ENCODE results near the gene ABHD18.
"Not testable (repeated sequence)": the region's sequence is repeated elsewhere in the genome, so short reads cannot be mapped to it uniquely, and the experiment has no call there.

The ABHD18 gene

DNA sequence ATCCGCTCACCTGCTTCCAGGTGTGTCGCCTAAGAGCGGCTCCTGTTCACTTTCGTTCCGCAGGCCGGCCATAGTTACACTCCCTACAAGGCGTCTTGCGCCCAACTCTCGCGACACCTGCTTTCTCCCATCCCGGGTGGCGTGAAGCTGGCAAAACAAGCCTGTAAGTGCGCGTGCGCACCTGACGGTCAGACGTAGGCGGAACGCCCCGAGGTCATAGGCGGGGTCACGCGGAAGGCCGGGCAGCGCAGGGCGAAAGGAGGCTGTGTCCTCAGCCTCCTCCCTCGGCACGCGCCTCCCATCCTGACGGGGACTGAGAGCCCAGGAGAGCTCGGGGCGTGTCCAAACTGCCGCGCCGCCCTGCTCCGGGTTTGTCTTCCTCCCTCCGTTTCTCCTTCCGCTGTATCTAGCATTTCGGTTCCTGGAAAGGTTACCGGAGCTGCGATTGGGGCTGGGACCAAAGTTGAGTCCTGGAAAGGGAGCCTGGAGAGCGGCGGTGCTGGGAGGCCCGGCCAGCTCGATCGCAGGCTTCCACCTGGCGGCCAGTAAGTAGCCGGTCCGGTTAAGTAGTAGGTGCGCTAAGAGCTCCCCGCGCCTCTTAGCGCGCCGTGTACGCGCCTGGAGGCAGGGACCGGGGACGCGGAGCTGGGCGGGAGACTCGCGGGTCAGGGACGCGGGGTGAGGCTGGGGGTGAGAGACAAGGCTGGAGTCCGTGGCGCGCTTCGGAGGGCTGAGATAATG lies at the start of gene ABHD18, which contains the start of gene MFSD8:
Gene ABHD18 (plus strand): TSS at position 345 of the 741 bp plus-strand sequence. CDS start 17,550 bp downstream, outside the sequence.
Gene MFSD8 (minus strand): TSS at position 112 of the 741 bp plus-strand sequence. CDS start 40 bp downstream, at position 72.
- H3K4me1 Mint-ChIP-seq, result peaks cover 31% of the 10 kb centered on the region
- ATAC-seq, result peak; percentile 99
- H3K36me3 Mint-ChIP-seq, result no peaks in the 10 kb centered on the region
- peak within 1 kb of the TSS; percentile 82 for H3K4me3 Mint-ChIP-seq
- no peaks in the 10 kb centered on the region for H3K9me3 Mint-ChIP-seq
- H3K27ac Mint-ChIP-seq, result peak within 1 kb of the TSS; percentile 87
- H3K27me3 Mint-ChIP-seq, result no peaks in the 10 kb centered on the region

DNA sequence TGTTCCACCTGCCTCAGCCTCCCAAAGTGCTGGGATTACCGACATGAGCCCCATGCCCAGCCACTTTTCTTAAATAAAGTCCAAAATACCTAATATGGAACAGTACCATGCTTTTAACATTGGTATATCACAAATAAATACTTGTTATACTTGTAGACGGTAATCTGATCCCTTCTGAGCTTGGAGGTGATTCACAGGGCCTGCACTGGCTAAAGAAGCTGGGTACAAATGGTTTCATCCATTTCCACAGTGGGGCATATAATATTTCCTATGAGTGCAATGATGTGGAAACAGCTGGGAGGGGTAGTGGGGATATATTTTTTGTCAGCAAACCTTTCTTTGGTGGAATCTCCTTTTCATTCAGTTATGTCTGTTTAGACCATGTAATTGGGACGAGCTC lies 48.7 kb upstream of the ABHD18 start:
- Mint-ChIP-seq H3K4me3 (no peak overlapping the region), H3K36me3 (peaks cover 18% of the 10 kb centered on the region), H3K27me3 (no peaks in the 10 kb centered on the region), H3K27ac (no peak overlapping the region), H3K9me3 (no peaks in the 10 kb centered on the region), H3K4me1 (no peaks in the 10 kb centered on the region)
- ATAC-seq, result no peak

DNA sequence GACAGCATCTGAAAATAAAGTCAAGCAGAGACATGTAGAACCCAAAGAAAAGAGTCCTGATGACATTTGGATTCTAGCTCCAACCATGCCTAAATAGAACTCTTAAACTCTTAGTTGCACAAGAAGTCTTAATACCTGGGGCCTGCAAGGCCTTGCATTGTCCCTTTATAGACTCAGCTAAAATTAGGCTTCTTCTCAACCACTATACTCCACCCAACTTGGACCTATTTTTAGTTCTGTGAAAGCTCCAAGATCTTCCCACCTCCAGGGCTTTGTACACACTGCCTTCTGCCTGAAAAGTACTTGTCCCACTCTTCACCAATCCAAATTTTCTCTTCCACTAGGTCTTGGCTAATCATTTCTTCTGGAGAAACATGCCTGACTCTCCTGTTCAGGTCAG lies 48.1 kb upstream of the ABHD18 start:
- no peak for ATAC-seq
- H3K9me3 Mint-ChIP-seq, result no peaks in the 10 kb centered on the region
- no peaks in the 10 kb centered on the region for H3K27me3 Mint-ChIP-seq
- peaks cover 18% of the 10 kb centered on the region for H3K36me3 Mint-ChIP-seq
- H3K27ac Mint-ChIP-seq, result no peak overlapping the region
- no peak overlapping the region for H3K4me3 Mint-ChIP-seq
- no peaks in the 10 kb centered on the region for H3K4me1 Mint-ChIP-seq

DNA sequence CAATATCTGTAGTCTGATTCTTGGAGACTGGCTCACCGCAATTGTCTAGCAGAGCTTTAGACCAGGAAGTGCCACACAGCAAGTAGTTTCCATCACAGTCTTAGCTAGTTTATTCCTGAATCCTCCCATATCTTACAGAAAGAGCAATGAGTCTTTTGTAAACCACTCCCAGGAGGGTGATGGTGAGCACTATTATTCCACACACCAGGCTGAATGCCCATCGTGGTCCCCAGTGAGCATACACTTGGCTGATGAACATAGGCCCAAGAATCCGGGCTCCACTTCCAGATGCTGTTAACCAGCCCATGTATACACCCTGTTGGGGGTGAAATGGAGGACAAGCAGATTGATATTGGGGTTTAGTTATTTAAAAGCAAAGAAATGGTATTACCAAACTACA lies 44.7 kb upstream of the ABHD18 start:
- Mint-ChIP-seq H3K4me1 (no peaks in the 10 kb centered on the region), H3K36me3 (peaks cover 42% of the 10 kb centered on the region), H3K9me3 (no peaks in the 10 kb centered on the region), H3K27ac (no peak overlapping the region), H3K4me3 (no peak overlapping the region), H3K27me3 (no peaks in the 10 kb centered on the region)
- no peak for ATAC-seq

DNA sequence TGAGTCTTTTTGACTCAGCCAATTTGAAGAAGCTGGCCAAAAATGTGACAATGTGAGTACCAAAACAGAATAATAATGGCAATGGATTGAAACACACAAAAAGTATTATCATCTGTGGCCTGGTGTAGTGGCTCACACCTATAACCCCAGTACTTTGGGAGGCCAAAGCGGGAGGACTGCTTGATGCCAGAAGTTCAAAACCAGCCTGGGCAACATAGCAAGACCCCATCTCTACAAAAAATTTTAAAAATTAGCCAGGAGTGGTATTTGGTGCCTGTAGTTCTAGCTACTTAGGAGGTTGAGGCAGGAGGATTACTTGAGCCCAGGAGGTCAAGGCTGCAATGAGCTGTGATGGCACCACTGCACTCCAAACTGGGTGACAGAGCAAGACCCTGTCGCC lies 43.0 kb upstream of the ABHD18 start:
- Mint-ChIP-seq H3K27ac (no peak overlapping the region), H3K4me3 (no peak overlapping the region), H3K27me3 (no peaks in the 10 kb centered on the region), H3K4me1 (no peaks in the 10 kb centered on the region), H3K36me3 (peaks cover 55% of the 10 kb centered on the region), H3K9me3 (peaks cover 4% of the 10 kb centered on the region)
- no peak for ATAC-seq

DNA sequence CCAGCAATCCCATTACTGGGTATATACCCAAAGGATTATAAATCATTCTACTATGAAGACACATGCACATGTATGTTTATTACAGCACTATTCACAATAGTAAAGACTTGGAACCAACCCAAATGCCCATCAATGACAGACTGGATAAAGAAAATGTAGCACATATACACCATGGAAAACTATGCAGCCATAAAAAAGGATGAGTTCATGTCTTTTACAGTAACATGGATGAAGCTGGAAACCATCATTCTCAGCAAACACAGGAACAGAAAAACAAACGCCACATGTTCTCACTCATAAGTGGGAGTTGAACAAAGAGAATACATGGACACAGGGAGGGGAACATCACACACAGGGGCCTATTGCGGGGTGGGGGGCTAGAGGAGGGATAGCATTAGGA lies 39.5 kb upstream of the ABHD18 start:
- not testable (repeated sequence) for ATAC-seq, H3K4me3 Mint-ChIP-seq, H3K27me3 Mint-ChIP-seq, H3K4me1 Mint-ChIP-seq, H3K27ac Mint-ChIP-seq, H3K9me3 Mint-ChIP-seq
- peaks cover 62% of the 10 kb centered on the region for H3K36me3 Mint-ChIP-seq

DNA sequence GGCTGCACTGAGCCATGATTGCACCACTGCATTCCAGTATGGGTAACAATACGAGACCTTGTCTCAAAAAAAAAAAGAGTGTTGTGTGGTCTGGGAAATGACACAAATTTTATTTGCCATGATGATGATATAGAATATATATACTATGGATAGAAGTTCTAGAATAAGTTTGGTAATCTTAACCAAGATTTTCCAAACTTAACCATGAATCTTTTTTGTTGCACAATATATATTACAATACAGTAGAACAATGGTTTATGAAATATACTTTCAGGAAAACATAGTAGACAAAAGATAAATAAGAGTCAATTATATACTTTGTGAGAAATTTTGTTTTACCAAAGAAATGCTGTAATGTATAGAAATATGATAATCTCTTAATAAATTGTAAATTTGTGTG lies 35.0 kb upstream of the ABHD18 start:
- Mint-ChIP-seq H3K27ac (no peak overlapping the region), H3K36me3 (peaks cover 42% of the 10 kb centered on the region), H3K4me1 (no peaks in the 10 kb centered on the region), H3K27me3 (no peaks in the 10 kb centered on the region), H3K9me3 (peaks cover 4% of the 10 kb centered on the region), H3K4me3 (no peak overlapping the region)
- ATAC-seq, result no peak

DNA sequence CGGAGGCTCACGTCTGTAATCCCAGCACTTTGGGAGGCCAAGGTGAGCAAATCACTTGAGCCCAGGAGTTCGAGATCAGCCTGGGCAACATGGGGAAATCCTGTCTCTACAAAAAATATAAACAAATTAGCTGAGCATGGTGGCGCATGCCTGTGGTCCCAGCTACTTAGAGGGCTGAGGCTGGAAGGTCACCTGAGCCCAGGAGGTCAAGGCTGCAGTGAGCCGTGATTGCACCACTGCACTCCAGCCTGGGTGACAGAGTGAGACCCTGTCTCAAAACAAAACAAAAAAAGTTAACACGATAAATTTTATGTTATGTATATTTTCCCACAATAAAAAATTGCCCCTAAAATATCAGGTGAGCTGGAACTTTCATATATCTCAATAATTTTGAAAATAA lies 33.4 kb upstream of the ABHD18 start:
- H3K36me3 Mint-ChIP-seq, result peaks cover 30% of the 10 kb centered on the region
- not testable (repeated sequence) for H3K27me3 Mint-ChIP-seq, H3K4me1 Mint-ChIP-seq, H3K27ac Mint-ChIP-seq, ATAC-seq, H3K9me3 Mint-ChIP-seq, H3K4me3 Mint-ChIP-seq

DNA sequence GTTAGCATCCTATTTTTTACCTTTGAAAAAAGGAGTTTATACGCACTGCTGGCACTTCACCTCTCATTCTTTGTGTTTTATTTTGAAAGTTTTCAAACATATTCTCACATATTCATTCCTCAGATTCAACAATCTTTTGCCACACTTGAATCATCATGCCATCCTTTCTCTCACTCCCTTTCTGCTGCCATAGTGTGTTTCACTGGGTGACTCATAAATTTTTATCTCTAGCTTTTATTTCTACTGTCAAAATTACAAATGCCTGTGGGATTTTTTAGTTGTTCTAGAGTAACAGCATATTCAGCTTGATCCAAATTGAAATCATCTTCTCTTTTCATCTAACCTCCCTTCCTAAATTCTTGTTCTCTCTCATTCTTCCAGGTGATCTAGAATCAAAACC lies 28.2 kb upstream of the ABHD18 start:
- no peaks in the 10 kb centered on the region for H3K9me3 Mint-ChIP-seq
- peak overlapping the region; percentile 18 for H3K27ac Mint-ChIP-seq
- ATAC-seq, result no peak
- peaks cover 14% of the 10 kb centered on the region for H3K36me3 Mint-ChIP-seq
- no peaks in the 10 kb centered on the region for H3K27me3 Mint-ChIP-seq
- H3K4me1 Mint-ChIP-seq, result no peaks in the 10 kb centered on the region
- H3K4me3 Mint-ChIP-seq, result no peak overlapping the region

DNA sequence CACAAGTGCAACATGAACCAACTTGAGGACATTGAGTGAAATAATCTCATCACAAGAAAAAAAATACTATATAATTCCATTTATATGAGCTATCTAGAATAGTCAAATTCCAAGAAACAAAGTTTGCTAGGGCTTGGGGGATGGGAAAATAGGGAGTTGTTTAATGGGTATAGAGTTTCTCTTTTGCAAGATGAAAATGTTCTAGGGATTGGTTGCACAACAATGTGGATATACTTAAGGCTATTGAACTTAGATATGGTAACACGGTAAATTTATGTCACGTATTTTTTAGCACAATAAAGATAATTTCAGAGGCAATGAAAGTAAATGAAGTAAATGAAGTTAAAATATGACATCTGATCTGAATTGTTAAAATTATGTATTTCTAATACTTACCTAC lies 8.1 kb upstream of the ABHD18 start:
- H3K4me3 Mint-ChIP-seq, result no peak overlapping the region
- peaks cover 4% of the 10 kb centered on the region for H3K4me1 Mint-ChIP-seq
- no peak overlapping the region for H3K27ac Mint-ChIP-seq
- H3K9me3 Mint-ChIP-seq, result no peaks in the 10 kb centered on the region
- H3K36me3 Mint-ChIP-seq, result peaks cover 13% of the 10 kb centered on the region
- H3K27me3 Mint-ChIP-seq, result no peaks in the 10 kb centered on the region
- ATAC-seq, result no peak

DNA sequence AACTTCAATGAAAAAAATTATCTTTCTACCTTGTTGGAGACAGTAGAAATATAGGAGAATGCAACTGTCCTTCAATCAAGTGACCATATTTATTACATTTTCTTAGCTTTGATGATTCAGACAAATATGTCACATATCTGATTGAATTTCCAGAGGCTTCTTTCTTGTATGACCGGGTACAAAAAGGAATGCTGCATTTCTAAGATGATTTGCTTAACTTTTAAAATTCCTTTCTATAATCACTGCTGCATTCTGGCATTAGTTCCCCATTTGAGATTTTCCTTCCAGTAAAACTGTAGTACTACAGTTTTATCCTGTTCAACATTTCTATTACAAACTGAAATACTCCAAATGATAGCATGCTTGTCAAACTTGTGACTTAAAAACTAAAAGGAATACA lies 5.4 kb upstream of the ABHD18 start:
- no peak overlapping the region for H3K4me3 Mint-ChIP-seq
- peaks cover 7% of the 10 kb centered on the region for H3K36me3 Mint-ChIP-seq
- H3K4me1 Mint-ChIP-seq, result peaks cover 18% of the 10 kb centered on the region
- no peaks in the 10 kb centered on the region for H3K9me3 Mint-ChIP-seq
- H3K27me3 Mint-ChIP-seq, result no peaks in the 10 kb centered on the region
- H3K27ac Mint-ChIP-seq, result no peak overlapping the region
- ATAC-seq, result no peak

DNA sequence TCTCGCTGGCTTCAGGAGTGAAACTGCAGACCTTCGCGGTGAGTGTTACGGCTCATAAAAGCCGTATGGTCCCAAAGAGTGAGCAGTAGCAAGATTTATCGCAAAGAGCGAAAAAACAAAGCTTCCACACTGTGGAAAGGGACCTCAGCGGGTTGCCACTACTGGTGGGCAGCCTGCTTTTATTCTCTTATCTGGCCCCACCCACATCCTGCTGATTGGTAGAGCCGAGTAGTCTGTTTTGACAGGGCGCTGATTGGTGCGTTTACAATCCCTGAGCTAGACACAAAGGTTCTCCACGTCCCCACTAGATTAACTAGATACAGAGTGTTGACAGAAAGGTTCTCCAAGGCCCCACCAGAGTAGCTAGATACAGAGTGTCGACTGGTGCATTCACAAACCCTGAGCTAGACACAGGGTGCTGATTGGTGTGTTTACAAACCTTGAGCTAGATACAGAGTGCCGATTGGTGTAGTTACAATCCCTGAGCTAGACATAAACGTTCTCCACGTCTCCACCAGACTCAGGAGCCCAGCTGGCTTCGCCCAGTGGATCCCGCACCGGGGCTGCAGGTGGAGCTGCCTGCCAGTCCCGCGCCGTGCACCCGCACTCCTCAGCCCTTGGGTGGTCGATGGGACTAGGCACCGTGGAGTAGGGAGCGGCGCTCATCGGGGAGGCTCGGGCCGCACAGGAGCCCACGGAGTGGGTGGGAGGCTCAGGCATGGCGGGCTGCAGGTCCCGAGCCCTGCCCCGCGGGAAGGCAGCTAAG lies 1.4 kb upstream of the ABHD18 start:
- not testable (repeated sequence) for ATAC-seq, H3K9me3 Mint-ChIP-seq, H3K36me3 Mint-ChIP-seq, H3K27me3 Mint-ChIP-seq
- H3K27ac Mint-ChIP-seq, result peak overlapping the region; percentile 87
- H3K4me1 Mint-ChIP-seq, result peaks cover 35% of the 10 kb centered on the region
- H3K4me3 Mint-ChIP-seq, result peak overlapping the region; percentile 82

DNA sequence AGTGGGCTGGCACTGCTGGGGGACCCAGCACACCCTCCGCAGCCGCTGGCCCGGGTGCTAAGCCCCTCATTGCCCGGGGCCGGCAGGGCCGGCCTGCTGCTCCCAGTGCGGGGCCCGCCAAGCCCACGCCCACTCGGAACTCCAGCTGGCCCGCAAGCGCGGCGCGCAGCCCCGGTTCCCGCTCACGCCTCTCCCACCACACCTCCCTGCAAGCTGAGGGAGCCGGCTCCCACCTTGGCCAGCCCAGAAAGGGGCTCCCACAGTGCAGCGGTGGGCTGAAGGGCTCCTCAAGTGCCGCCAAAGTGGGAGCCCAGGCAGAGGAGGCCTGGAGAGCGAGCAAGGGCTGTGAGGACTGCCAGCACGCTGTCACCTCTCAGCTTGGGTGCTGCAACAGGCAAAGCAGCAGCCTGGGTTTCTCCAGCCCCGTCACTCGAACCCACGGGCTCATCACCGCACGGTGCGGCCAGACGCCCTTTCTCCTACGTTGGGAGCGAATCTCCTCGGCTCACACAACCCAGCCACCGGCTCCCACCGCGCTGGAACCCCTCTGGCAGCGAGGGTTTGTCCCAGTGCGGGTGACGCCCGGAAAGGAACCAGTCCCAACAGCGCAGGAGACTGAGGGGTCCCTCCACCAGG lies 662 bp upstream of the ABHD18 start:
- H3K4me3 Mint-ChIP-seq, result peak overlapping the region; percentile 78
- not testable (repeated sequence) for H3K9me3 Mint-ChIP-seq, H3K36me3 Mint-ChIP-seq, H3K27me3 Mint-ChIP-seq
- H3K4me1 Mint-ChIP-seq, result peaks cover 31% of the 10 kb centered on the region
- peak; percentile 25 for ATAC-seq
- peak overlapping the region; percentile 87 for H3K27ac Mint-ChIP-seq

DNA sequence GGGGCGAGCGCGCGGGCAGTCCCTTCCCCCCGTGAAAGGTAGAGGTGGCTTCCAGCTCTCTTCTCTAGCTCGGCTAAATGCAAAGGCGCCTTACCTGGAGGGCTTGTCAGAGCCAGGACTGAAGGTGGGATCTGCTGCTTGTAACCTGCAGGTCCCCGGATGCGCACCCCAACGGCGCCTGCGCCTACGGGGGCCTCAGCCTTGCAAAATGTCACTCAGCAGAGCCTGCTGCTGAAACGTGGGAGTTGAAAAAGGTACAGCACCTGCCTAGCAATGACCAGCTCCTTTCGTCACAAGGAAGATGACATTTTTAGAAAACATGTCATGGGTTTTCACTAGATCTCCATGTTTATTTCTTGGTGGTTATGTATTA lies 583 bp downstream of the ABHD18 start:
- H3K36me3 Mint-ChIP-seq, result no peaks in the 10 kb centered on the region

DNA sequence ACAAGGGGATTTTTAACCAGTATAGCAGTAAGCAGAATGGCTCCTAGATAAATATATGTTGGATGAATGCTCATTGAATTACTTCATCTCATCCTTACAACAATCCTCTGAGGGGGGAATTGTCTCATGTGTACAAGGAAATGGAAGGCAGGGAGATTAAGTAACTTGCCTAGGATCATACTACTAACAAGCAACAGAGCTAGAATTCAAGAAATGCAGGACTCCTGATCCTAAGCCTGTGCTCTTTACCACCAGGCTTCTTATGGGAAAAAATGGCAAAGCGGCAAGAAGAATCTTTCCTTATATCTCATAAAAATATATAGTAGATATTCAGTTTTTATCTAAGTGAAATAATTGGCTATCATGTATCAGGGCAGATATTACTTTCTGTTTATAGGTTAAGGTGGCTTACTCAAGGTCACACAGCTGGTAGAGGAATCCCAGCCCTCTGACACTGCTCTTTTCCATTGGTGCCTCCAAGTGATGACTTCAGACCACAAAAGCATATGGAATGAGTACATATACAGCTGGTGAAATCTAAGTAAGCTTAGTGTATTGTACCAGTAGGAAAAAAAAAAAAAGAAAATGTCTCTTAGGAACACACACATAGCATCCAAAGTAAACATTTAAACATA lies 2.1 kb downstream of the ABHD18 start:
- no peak for ATAC-seq
- Mint-ChIP-seq H3K27me3 (no peaks in the 10 kb centered on the region), H3K9me3 (no peaks in the 10 kb centered on the region), H3K4me1 (peaks cover 29% of the 10 kb centered on the region), H3K36me3 (no peaks in the 10 kb centered on the region), H3K4me3 (no peak overlapping the region), H3K27ac (no peak overlapping the region)

More for the DNA sequence above, 583 bp downstream of the ABHD18 start:
- peak overlapping the region; percentile 87 for H3K27ac Mint-ChIP-seq
- peak; percentile 55 for ATAC-seq
- H3K4me1 Mint-ChIP-seq, result peaks cover 31% of the 10 kb centered on the region
- H3K4me3 Mint-ChIP-seq, result peak overlapping the region; percentile 78
- no peaks in the 10 kb centered on the region for H3K9me3 Mint-ChIP-seq
- H3K27me3 Mint-ChIP-seq, result no peaks in the 10 kb centered on the region

All from stimulated activated memory B cell treated with anti-CD40 and anti-IgM and Interleukin-4, amounts not matched to agents 10 μg/mL and 1 μg/mL and 100 μg/mL, for 72 hours (primary cell).